Measurements from ENCODE around the gene CA4. TPM values are rescaled to one million over a fixed set of nuclear protein-coding genes. Genes with fewer than 3 reads are reported as not detected.

Gene CA4
- total RNA-seq, 1 experiment from 2014 or later: 1.4 TPM

DNA sequence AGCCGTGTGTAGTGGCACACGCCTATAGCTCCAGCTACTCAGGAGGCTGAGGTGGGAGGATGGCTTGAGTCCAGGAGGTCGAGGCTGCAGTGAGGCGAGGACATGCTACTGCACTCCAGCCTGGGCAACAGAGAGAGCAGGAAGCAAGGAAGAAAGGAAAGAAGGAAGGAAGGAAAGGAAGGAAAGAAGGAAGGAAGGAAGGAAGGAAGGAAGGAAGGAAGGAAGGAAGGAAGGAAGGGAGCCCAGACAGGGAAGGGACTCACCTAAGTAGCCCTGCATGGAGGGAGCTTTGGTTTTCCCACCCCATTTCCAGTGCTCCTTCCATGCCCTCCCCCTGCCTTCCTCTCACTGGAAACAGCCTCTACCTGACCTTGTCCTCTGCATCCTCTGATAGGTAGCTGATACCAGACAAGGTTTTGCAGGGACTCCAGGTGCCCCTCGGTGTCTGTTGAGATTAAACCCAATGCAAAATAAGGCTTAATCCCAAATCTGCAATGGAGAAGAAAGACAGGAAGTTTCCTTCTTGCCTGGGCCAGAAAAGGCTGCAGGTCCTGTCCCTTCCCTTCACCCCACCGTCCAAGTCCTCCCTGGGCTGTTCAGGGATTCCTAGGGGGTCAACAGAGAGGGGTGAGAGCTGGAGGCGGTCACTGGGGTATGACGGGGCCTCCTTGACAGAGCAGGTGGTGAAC lies 21.5 kb upstream of the CA4 start:
- BruUV-seq (replicated peaks): no TSS peak
- H3K27me3 ChIP-seq (ENCODE audit: control insufficient read depth, insufficient read depth, low read length): no peaks in the 10 kb centered on the region
- in situ Hi-C loops (cut with HindIII; ENCODE audit: low pct_unique_long_range_greater_than_20kb, low sequenced_read_pairs): no loop called here
- DNase-seq (ENCODE audit: low read depth, low spot score): no peak
- TF ChIP-seq, protein P1, sequence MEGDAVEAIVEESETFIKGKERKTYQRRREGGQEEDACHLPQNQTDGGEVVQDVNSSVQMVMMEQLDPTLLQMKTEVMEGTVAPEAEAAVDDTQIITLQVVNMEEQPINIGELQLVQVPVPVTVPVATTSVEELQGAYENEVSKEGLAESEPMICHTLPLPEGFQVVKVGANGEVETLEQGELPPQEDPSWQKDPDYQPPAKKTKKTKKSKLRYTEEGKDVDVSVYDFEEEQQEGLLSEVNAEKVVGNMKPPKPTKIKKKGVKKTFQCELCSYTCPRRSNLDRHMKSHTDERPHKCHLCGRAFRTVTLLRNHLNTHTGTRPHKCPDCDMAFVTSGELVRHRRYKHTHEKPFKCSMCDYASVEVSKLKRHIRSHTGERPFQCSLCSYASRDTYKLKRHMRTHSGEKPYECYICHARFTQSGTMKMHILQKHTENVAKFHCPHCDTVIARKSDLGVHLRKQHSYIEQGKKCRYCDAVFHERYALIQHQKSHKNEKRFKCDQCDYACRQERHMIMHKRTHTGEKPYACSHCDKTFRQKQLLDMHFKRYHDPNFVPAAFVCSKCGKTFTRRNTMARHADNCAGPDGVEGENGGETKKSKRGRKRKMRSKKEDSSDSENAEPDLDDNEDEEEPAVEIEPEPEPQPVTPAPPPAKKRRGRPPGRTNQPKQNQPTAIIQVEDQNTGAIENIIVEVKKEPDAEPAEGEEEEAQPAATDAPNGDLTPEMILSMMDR (IDR thresholded peaks at IDR 0.05): no peak
- TF ChIP-seq SIN3A (IDR thresholded peaks at IDR 0.05; ENCODE audit: borderline replicate concordance, insufficient read depth, low read depth, low read length) (no peak), TCF7L2 (IDR thresholded peaks at IDR 0.05; ENCODE audit: low read depth, low read length) (no peak), POLR2AphosphoS5 (IDR thresholded peaks at IDR 0.05; ENCODE audit: low read depth, low read length) (no peak)
- TF ChIP-seq, protein P2, sequence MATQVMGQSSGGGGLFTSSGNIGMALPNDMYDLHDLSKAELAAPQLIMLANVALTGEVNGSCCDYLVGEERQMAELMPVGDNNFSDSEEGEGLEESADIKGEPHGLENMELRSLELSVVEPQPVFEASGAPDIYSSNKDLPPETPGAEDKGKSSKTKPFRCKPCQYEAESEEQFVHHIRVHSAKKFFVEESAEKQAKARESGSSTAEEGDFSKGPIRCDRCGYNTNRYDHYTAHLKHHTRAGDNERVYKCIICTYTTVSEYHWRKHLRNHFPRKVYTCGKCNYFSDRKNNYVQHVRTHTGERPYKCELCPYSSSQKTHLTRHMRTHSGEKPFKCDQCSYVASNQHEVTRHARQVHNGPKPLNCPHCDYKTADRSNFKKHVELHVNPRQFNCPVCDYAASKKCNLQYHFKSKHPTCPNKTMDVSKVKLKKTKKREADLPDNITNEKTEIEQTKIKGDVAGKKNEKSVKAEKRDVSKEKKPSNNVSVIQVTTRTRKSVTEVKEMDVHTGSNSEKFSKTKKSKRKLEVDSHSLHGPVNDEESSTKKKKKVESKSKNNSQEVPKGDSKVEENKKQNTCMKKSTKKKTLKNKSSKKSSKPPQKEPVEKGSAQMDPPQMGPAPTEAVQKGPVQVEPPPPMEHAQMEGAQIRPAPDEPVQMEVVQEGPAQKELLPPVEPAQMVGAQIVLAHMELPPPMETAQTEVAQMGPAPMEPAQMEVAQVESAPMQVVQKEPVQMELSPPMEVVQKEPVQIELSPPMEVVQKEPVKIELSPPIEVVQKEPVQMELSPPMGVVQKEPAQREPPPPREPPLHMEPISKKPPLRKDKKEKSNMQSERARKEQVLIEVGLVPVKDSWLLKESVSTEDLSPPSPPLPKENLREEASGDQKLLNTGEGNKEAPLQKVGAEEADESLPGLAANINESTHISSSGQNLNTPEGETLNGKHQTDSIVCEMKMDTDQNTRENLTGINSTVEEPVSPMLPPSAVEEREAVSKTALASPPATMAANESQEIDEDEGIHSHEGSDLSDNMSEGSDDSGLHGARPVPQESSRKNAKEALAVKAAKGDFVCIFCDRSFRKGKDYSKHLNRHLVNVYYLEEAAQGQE (IDR thresholded peaks at IDR 0.05; ENCODE audit: insufficient read depth in 1 of 2, low read depth in 2 of 2, low read length in 1 of 2): no peak
- no peak for ATAC-seq
- intact Hi-C loops (cut with micrococcal nuclease; ENCODE audit: unreplicated experiment): no loop called here
- POLR2A ChIA-PET: no interaction called here
- H3K27ac ChIP-seq (ENCODE audit: low read length): no peak overlapping the region
- no peaks in the 10 kb centered on the region for H3K4me1 ChIP-seq (ENCODE audit: control insufficient read depth, insufficient read depth, low read length)
- CTCF ChIA-PET: no interaction called here
- no peak overlapping the region for H3K4me3 ChIP-seq (ENCODE audit: low read depth in 2 of 2, low read length in 2 of 2)
- no peaks in the 10 kb centered on the region for H3K9me3 ChIP-seq (ENCODE audit: control insufficient read depth, insufficient read depth, low read depth, low read length)
- H3K36me3 ChIP-seq (ENCODE audit: control insufficient read depth, insufficient read depth, low read length): no peaks in the 10 kb centered on the region

DNA sequence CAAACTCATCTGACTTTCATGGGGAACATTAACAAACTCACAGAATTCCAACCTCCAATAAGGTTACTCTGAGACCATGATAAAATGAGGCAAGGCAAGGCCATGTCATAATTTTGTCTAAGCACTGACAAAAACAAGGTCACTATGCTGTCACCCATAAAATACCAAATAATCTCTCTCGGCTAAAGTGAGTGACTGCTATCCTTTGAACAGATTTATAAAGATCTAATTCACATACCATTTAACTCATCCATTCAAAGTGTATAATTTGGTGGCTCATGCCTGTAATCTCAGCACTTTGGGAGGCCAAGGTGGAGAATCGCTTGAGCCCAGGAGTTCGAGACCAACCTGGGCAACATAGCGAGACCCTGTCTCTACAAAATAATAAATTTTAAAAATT lies 20.6 kb upstream of the CA4 start:
- Histone ChIP-seq H3K4me3 (ENCODE audit: low read depth in 2 of 2, low read length in 2 of 2) (no peak overlapping the region), H3K27me3 (ENCODE audit: control insufficient read depth, insufficient read depth, low read length) (no peaks in the 10 kb centered on the region), H3K27ac (ENCODE audit: low read length) (no peak overlapping the region), H3K36me3 (ENCODE audit: control insufficient read depth, insufficient read depth, low read length) (no peaks in the 10 kb centered on the region), H3K4me1 (ENCODE audit: control insufficient read depth, insufficient read depth, low read length) (no peaks in the 10 kb centered on the region), H3K9me3 (ENCODE audit: control insufficient read depth, insufficient read depth, low read depth, low read length) (no peaks in the 10 kb centered on the region)
- TF ChIP-seq POLR2AphosphoS5 (IDR thresholded peaks at IDR 0.05; ENCODE audit: low read depth, low read length): no peak
- TF ChIP-seq TCF7L2 (IDR thresholded peaks at IDR 0.05; ENCODE audit: low read depth, low read length): no peak
- TF ChIP-seq, protein P1 (IDR thresholded peaks at IDR 0.05): no peak
- TF ChIP-seq SIN3A (IDR thresholded peaks at IDR 0.05; ENCODE audit: borderline replicate concordance, insufficient read depth, low read depth, low read length): no peak
- TF ChIP-seq, protein P2 (IDR thresholded peaks at IDR 0.05; ENCODE audit: insufficient read depth in 1 of 2, low read depth in 2 of 2, low read length in 1 of 2): no peak
- DNase-seq (ENCODE audit: low read depth, low spot score) (no peak), ATAC-seq (no peak)
- in situ Hi-C loops (cut with HindIII; ENCODE audit: low pct_unique_long_range_greater_than_20kb, low sequenced_read_pairs) (no loop called here), intact Hi-C loops (cut with micrococcal nuclease; ENCODE audit: unreplicated experiment) (no loop called here)
- POLR2A ChIA-PET: no interaction called here
- BruUV-seq (replicated peaks): no TSS peak
- CTCF ChIA-PET: no interaction called here

Measured in Panc1 (cell line).